SH-SY5Y (cell line): ENCODE measurements around the gene TMEM158.

Source experiments
- GATA2 ChIP-seq: IDR thresholded peaks from 2 replicates; pipeline ENCODE4 v1.6.1; 2011; ENCODE audit warnings: mild to moderate bottlenecking, low read depth, low read length
- GATA3 ChIP-seq: IDR thresholded peaks from 2 replicates; pipeline ENCODE4 v1.6.1; 2011; ENCODE audit warnings: low read depth, mild to moderate bottlenecking, low read length, moderate library complexity

DNA sequence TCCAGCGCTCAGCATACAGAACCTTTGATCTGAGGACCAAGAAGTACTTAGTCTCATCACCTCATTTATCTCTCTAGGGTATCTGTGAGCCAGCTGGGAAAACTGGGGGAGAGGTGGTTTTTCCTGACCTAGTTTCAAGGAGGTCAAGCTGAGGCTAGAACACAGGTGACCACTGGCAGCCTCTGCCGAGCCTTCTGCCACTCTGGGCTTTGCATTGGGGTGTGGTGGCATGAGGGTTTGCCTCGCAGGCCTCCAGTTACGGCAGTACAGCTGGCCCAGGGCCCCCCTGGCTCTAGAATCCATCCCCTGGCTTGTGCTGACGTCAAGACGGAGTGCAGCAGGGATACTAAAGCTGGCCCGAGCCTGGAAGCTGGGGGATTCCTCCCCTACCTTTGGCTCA is 45.2 kb downstream of the TMEM158 start:
- TF ChIP-seq GATA2 (no peak), GATA3 (no peak)
